Neural cell (in vitro differentiated cells): Measurements from ENCODE around the gene EPHX1. TPM values are rescaled to one million over a fixed set of nuclear protein-coding genes. Genes with fewer than 3 reads are reported as not detected.

Source experiments
- H2AFZ ChIP-seq: fragments of 200-600, 300-800 bp; sonication (generic), shearing (Covaris generic); 2 replicates; pipeline ENCODE4 v1.6.0; 2014; ENCODE audit warnings: low read depth, mild to moderate bottlenecking, antibody characterized with exemption, low read length, moderate library complexity
- H3F3A ChIP-seq: fragments of 200-600 bp; shearing (Covaris generic); 2 replicates; pipeline ENCODE4 v1.6.1; 2016; ENCODE audit warnings: mild to moderate bottlenecking, moderate library complexity, mixed read lengths, antibody characterized with exemption, low read length; ENCODE audit not compliant: insufficient read depth, poor library complexity, severe bottlenecking
- H3K27ac ChIP-seq: fragments of 200-600, 300-800 bp; sonication (generic), shearing (Covaris generic); 2 replicates; pipeline ENCODE4 v1.5.1; 2014; ENCODE audit warnings: mild to moderate bottlenecking, low read length, moderate library complexity
- H3K27me3 ChIP-seq: fragments of 300-800, 200-600 bp; sonication (generic), shearing (Covaris generic); 2 replicates; pipeline ENCODE4 v1.6.0; 2014; ENCODE audit warnings: mild to moderate bottlenecking, low read depth, low read length, moderate library complexity; ENCODE audit not compliant: insufficient read depth
- H3K36me3 ChIP-seq: fragments of 300-800, 200-600 bp; sonication (generic), shearing (Covaris generic); 2 replicates; pipeline ENCODE4 v1.5.1; 2014; ENCODE audit warnings: mild to moderate bottlenecking, antibody characterized with exemption, low read length, moderate library complexity; ENCODE audit not compliant: insufficient read depth
- H3K4me2 ChIP-seq: fragments of 300-800, 200-600 bp; sonication (generic), shearing (Covaris generic); 2 replicates; pipeline ENCODE4 v1.6.0; 2014; ENCODE audit warnings: mild to moderate bottlenecking, low read length
- H3K4me3 ChIP-seq: fragments of 300-800, 200-600 bp; sonication (generic), shearing (Covaris generic); 2 replicates; pipeline ENCODE4 v1.5.1; 2014; ENCODE audit warnings: mild to moderate bottlenecking, low read length, moderate library complexity
- H3K79me2 ChIP-seq: fragments of 200-600 bp; shearing (Covaris generic); replicated peaks from 2 replicates; pipeline ENCODE4 v1.6.0; 2014; ENCODE audit warnings: mild to moderate bottlenecking, low read length, moderate library complexity; ENCODE audit not compliant: insufficient read depth
- H3K9ac ChIP-seq: fragments of 300-800, 200-600 bp; sonication (generic), shearing (Covaris generic); 2 replicates; pipeline ENCODE4 v1.6.1; 2016; ENCODE audit warnings: mild to moderate bottlenecking, low read length, mixed read lengths
- H3K9me2 ChIP-seq: fragments of 200-600 bp; shearing (Covaris generic); 2 replicates; pipeline ENCODE4 v1.6.1; 2016; ENCODE audit warnings: mild to moderate bottlenecking, low read length, mixed read lengths; ENCODE audit not compliant: insufficient read depth
- H3K9me3 ChIP-seq: fragments of 200-600, 300-800 bp; sonication (generic), shearing (Covaris generic); 2 replicates; pipeline ENCODE4 v1.6.1; 2016; ENCODE audit warnings: mild to moderate bottlenecking, mixed run types, low read length, moderate library complexity, mixed read lengths
- H4K20me1 ChIP-seq: fragments of 200-600 bp; shearing (Covaris generic); 2 replicates; pipeline ENCODE4 v1.6.1; 2016; ENCODE audit warnings: mild to moderate bottlenecking, mixed run types; ENCODE audit not compliant: insufficient read depth
- EP300 ChIP-seq: fragments of 450-650 bp; conservative IDR thresholded peaks from 2 replicates; pipeline ENCODE4 v1.6.1; 2014; ENCODE audit warnings: antibody characterized with exemption, mild to moderate bottlenecking, moderate library complexity; ENCODE audit not compliant: poor library complexity, severe bottlenecking
- EZH2 ChIP-seq: fragments of 200-600, 300-800 bp; shearing (Covaris generic), sonication (generic); IDR thresholded peaks from 2 replicates; pipeline ENCODE4 v1.6.1; 2014; ENCODE audit warnings: antibody characterized with exemption, low read length, borderline replicate concordance, mild to moderate bottlenecking; ENCODE audit not compliant: insufficient read depth, poor library complexity, severe bottlenecking
- MXI1 ChIP-seq: fragments of 450-650 bp; conservative IDR thresholded peaks from 2 replicates; pipeline ENCODE4 v1.6.1; 2014; ENCODE audit warnings: antibody characterized with exemption, mild to moderate bottlenecking; ENCODE audit not compliant: poor library complexity, severe bottlenecking
- POLR2AphosphoS5 ChIP-seq: IDR thresholded peaks from 2 replicates; pipeline ENCODE4 v1.6.1; 2012
- RAD21 ChIP-seq: fragments of 450-650 bp; conservative IDR thresholded peaks from 2 replicates; pipeline ENCODE4 v1.6.1; 2014; ENCODE audit warnings: antibody characterized with exemption, mild to moderate bottlenecking, moderate library complexity
- SMC3 ChIP-seq: fragments of 450-650 bp; conservative IDR thresholded peaks from 2 replicates; pipeline ENCODE4 v1.6.1; 2014; ENCODE audit warnings: antibody characterized with exemption, mild to moderate bottlenecking, moderate library complexity; ENCODE audit not compliant: poor library complexity
- TAF1 ChIP-seq: IDR thresholded peaks from 2 replicates; pipeline ENCODE4 v1.6.1; 2012; ENCODE audit warnings: low read depth
- polyA plus RNA-seq: library from polyadenylated mRNA; depleted of rRNA; stranded (reverse); fragments of >200 nt; gene quantifications from 2 replicates; pipeline ENCODE4 v1.2.3, GENCODE V29; 2014
- TF ChIP-seq, protein P1 (sequence below): IDR thresholded peaks from 2 replicates; pipeline ENCODE4 v1.6.1; 2012; ENCODE audit warnings: borderline replicate concordance
- TF ChIP-seq, protein P2 (sequence below): fragments of 450-650 bp; IDR thresholded peaks from 2 replicates; pipeline ENCODE4 v1.5.1; 2014; ENCODE audit warnings: antibody characterized with exemption, mild to moderate bottlenecking, moderate library complexity; ENCODE audit not compliant: poor library complexity, severe bottlenecking

Gene EPHX1
- polyA plus RNA-seq, 1 donor from 2014 or later = 8.7 TPM

DNA sequence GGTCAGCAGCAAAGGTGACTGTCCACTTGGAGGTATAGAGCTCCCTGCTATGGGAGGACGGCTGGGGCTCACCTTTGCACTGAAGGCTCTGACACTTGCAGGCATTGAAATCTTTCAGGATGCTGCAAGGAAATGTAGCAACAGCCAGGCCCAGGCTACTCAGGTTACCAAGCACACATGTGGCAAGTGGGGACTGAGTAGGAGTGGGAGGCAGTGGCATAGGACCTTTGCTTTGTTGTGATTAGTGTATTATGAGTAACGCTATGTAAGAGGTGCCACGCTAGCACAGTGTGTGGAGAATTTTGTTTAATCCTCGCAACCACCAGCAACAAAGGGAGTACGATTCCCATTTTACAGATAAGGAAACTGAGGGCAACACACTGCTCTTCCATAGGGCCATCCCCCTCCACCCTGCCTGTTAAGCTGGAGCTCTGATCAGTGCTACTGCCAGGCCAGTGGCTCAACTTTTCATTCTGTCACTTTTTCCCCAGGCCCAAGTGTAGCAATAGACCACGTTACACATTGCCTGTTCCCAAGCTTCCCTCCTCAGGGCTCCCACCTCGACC is 51.0 kb downstream of the EPHX1 start:
- no peak overlapping the region for H2AFZ ChIP-seq
- H3K27me3 ChIP-seq = no peaks in the 10 kb centered on the region
- H3K36me3 ChIP-seq = no peaks in the 10 kb centered on the region
- no peak overlapping the region for H3K27ac ChIP-seq
- no peaks in the 10 kb centered on the region for H4K20me1 ChIP-seq
- H3K4me3 ChIP-seq = no peak overlapping the region
- no peaks in the 10 kb centered on the region for H3K9me2 ChIP-seq
- TF ChIP-seq, protein P1, sequence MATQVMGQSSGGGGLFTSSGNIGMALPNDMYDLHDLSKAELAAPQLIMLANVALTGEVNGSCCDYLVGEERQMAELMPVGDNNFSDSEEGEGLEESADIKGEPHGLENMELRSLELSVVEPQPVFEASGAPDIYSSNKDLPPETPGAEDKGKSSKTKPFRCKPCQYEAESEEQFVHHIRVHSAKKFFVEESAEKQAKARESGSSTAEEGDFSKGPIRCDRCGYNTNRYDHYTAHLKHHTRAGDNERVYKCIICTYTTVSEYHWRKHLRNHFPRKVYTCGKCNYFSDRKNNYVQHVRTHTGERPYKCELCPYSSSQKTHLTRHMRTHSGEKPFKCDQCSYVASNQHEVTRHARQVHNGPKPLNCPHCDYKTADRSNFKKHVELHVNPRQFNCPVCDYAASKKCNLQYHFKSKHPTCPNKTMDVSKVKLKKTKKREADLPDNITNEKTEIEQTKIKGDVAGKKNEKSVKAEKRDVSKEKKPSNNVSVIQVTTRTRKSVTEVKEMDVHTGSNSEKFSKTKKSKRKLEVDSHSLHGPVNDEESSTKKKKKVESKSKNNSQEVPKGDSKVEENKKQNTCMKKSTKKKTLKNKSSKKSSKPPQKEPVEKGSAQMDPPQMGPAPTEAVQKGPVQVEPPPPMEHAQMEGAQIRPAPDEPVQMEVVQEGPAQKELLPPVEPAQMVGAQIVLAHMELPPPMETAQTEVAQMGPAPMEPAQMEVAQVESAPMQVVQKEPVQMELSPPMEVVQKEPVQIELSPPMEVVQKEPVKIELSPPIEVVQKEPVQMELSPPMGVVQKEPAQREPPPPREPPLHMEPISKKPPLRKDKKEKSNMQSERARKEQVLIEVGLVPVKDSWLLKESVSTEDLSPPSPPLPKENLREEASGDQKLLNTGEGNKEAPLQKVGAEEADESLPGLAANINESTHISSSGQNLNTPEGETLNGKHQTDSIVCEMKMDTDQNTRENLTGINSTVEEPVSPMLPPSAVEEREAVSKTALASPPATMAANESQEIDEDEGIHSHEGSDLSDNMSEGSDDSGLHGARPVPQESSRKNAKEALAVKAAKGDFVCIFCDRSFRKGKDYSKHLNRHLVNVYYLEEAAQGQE = no peak
- TF ChIP-seq, protein P2, sequence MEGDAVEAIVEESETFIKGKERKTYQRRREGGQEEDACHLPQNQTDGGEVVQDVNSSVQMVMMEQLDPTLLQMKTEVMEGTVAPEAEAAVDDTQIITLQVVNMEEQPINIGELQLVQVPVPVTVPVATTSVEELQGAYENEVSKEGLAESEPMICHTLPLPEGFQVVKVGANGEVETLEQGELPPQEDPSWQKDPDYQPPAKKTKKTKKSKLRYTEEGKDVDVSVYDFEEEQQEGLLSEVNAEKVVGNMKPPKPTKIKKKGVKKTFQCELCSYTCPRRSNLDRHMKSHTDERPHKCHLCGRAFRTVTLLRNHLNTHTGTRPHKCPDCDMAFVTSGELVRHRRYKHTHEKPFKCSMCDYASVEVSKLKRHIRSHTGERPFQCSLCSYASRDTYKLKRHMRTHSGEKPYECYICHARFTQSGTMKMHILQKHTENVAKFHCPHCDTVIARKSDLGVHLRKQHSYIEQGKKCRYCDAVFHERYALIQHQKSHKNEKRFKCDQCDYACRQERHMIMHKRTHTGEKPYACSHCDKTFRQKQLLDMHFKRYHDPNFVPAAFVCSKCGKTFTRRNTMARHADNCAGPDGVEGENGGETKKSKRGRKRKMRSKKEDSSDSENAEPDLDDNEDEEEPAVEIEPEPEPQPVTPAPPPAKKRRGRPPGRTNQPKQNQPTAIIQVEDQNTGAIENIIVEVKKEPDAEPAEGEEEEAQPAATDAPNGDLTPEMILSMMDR = no peak
- TF ChIP-seq RAD21 = no peak
- no peak overlapping the region for H3K4me2 ChIP-seq
- H3K9me3 ChIP-seq = no peaks in the 10 kb centered on the region
- H3K9ac ChIP-seq = no peak overlapping the region
- H3K79me2 ChIP-seq = no peaks in the 10 kb centered on the region
- no peaks in the 10 kb centered on the region for H3F3A ChIP-seq

DNA sequence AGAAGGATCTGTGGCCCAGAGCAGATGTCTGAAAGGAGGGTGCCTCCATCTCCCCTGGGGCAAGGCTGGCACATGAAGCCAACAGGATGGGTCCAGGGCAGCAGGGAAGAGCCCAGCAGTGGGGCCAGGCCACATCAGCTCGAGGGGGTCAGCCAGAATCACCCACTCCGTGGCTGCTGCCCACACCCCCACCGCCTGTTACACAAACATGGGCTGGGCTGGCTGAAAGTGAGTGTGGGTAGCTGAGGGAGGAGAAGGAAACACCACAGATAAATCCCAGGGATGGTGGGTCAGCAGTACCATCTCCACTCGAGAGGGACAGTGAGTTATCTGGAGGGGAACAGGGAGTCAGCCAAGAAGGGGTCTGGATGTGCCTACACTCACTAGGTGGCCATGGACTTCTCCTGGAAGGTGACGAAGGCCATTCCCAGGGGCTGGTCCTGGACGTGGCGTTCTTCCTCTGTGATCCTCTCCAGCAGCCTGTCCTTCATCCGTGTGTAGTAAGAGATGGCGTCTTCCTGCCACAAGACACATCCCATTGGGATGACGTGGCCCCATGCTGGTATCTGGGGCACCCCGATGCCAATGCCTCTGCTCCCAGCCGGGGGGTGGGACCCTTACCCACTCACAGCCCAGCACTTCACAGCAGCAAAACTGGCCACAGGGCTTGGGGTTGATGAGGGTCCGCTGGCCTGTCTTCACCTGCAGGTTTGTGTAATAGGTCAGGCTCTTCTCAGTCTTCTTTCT is 52.1 kb downstream of the EPHX1 start:
- Histone ChIP-seq H3F3A (no peaks in the 10 kb centered on the region), H3K4me3 (no peak overlapping the region), H4K20me1 (no peaks in the 10 kb centered on the region), H3K9me3 (no peaks in the 10 kb centered on the region), H2AFZ (no peak overlapping the region), H3K9ac (no peak overlapping the region), H3K27me3 (no peaks in the 10 kb centered on the region), H3K27ac (no peak overlapping the region), H3K4me2 (no peak overlapping the region), H3K79me2 (no peaks in the 10 kb centered on the region), H3K36me3 (no peaks in the 10 kb centered on the region), H3K9me2 (no peaks in the 10 kb centered on the region)
- TF ChIP-seq RAD21 (no peak), EP300 (no peak), POLR2AphosphoS5 (no peak), EZH2 (no peak), SMC3 (no peak), MXI1 (no peak), TAF1 (no peak)
- TF ChIP-seq, protein P2 = no peak
- TF ChIP-seq, protein P1 = no peak
